Activated gamma-delta T cell treated with anti-CD3 and anti-CD28 coated beads, Interleukin-2, amount 50 U/mL, for 16 hours (primary cell): ENCODE measurements around the gene ADAMTS2.

Experiments used
- DNase-seq: peaks from one replicate; pipeline ENCODE4 v3.0.0-alpha.2; 2020; ENCODE audit warnings: low read depth

ADAMTS2 gene

DNA sequence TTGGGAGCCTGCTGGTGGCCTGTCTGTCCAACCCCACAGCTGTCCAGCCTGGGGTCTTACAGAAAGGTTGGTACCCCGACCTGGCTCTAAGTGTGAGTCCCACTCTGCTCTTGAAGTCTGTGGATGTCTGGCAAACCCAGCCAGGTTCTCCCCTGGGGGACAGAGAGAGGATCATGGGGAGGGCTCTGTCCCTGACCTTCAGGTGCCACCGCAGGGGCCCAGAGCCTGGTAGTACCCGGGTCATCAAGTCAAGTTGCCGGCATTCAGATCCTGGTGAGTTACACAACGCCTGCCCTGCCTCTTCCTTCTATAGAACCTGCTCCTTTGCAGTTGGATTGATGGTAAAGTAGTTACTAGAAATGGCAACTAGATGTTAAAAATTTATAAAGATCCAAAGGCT is 66.7 kb downstream of the ADAMTS2 start:
- DNase-seq: no peak

DNA sequence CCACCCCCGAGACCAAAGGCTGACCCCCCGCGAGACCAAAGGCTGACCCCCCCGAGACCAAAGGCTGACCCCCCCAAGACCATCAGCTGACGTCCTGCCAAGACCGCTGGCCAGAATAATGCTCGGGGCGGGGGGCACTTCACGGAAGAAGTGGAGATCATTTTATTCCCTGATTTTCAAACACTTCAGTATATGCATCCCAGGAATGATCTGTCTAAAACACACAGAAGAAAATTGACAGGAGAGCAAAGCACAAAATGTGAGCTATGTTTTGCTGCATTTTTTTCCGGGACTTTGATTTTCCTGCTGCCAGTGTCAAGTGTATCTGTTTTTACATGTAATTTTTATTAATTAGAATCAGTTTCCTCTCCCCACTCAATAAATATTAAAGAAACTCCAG is 67.1 kb downstream of the ADAMTS2 start:
- DNase-seq: no peak

DNA sequence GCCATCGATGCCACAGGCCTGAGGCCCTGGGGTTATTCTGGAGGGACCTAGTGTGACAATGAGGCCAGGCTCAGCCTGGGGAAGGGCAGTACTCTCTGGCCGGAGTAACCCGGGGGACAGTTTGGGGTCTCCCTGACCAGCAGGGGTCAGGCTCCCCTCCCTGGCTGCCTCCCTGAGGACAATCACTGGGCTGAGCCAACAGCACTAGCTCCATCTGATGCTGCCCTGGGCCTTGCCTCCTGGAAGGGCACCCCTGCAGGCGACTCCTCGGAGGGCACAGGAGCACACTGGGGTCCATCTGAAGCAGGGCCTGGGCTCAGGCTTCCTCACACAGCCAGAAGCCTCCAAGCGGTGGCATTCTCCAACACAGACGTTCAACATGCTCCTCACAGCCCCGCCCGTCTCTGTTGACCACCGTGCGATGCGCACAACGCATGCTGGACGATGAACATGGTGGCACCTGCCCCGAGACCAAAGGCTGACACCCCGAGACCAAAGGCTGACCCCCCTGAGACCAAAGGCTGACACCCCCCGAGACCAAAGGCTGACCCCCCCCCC is 68.3 kb downstream of the ADAMTS2 start:
- no peak for DNase-seq

DNA sequence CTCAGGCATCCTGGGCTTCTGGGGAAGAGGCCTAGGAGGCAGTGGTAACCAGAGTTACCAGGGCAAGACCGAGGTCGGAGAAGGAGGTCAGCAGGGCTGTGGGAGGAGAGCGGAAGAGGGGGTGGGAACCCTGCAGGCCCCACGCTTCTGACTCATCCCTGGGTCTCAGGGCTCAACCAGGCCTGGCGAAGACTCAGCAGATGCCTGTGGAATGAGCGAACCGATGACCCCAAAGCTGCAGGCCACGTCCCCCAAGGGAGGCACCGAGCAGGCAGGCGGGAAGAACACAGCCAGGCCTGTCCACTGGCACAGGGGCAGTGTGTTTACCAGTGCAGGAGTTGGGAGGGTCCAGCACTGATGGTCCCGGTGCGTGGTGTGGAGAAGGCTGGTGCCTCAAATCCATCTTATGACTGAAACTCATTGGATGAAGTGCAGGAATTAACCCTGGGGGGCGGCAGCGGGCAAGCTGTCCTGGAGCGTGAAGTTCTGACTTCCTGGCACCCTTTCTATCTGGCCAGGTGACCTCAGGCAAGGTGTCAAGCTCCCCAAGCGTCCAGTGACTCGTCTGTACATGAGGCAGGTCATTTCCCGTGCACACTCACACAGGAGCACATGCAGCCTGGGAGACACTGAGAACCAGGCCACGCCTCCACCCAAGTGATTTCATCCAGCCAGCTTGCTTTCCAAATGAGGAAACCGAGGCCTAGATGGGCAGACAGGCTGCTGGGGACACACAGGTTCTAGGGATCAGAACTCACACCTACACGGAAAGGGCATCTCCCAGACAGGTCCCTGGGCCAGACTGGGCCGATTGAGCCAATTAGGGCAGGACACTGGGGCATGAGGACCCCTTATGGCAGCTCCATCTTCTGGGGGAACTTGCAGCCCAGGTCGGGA is 69.1 kb downstream of the ADAMTS2 start:
- no peak for DNase-seq

DNA sequence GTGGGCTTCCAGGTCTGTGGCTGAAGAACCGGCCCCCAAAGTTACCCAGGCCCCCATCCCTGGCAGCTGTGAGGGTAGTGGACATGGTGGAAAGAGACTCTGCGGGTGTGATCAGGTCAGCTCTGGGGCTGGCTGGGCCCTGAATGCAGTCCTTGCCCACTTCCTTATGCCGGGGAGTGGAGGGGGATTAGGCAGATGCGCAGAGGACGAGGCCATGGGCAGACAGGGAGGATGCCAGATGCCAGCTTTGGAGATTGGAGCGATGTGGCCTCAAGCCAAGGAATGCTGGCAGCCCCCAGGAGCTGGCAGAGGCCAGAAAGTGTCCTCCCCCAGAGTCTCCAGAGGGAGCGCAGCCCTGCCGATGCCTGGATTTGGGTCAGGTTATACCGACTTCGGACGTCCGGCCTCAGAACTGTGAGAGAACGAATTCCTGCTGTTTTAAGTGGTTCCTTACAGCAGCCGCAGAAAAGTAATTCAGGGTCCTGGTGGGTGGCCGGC is 69.8 kb downstream of the ADAMTS2 start:
- DNase-seq: no peak

DNA sequence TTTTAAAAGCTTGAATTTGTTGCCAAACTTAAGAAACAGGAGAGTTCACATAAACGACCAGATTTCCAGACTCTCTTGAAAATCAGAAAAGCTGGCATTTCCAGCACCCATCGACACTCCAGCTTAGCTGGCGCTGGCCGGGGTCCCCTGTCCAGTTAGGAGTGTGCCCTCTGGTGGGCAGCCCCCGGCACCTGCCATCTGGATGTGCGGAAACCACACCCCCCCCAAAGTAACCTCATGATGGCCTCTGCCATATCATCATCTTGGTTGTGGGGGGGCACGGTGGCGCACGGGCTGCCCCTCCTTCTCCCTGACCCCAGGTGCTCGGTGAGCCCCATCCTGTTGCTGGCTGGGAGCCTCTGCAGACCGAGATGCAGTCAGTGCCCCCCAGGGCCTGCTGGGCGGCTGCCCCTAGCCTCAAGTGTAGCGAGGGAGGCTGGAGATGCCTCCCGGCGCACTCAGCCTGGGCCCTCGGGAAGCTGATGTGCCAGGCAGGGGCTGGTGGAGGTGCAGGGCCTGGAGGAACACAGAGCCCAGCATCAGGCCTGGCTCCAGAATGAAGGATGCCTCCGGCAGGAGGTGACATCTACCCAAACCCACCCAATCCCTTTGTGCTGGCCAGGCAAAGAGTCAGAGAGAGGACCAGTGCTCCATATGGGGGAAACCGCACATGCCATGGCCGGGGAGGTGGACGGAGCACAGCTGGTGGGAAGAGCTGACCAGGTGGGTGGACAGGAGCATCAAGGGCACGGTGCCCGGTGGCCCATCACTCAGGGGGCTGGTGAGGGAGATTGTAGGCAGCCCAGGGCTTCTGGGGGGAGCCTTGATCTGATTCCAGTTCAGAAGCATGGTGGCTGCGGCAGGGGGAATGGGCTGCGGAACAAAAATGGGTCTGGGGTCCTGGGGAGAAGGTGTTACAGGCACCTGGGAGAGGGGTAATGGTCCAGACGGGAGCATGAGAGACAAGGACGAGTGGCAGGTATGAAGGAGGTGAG is 70.6 kb downstream of the ADAMTS2 start:
- DNase-seq: no peak

DNA sequence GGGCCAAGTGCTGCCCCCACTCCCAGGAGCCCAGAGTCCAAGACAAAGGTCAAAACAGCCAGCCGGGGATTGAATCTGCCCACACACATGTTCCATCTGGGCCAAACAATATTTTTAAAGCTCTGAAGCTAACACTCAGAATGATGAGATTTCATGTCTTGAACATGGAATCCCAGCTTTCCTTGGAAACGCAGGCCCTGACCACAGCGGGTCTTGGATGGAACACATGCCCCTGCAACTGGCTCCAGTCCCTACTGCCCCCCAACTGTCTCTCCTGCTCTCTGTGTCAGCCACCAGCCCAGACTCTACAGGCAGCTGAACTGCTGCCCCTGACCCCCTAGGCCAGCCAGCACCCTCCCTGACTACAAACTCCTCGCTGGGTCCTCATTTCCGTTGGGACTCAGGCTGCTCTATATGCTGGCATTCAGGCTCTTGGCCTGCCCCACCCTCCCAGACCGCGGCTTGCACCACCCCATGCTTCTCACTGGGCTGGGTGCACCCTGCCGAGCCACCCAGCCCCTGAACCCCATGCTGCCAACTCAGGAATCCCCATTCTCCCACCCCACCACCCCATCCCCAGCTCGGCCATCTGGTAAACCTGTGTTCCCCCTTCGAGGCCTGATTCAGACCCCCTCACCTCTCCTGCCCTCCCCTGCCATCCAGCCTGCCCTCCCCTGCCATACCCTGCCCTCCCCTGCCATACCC is 71.7 kb downstream of the ADAMTS2 start:
- DNase-seq: no peak

DNA sequence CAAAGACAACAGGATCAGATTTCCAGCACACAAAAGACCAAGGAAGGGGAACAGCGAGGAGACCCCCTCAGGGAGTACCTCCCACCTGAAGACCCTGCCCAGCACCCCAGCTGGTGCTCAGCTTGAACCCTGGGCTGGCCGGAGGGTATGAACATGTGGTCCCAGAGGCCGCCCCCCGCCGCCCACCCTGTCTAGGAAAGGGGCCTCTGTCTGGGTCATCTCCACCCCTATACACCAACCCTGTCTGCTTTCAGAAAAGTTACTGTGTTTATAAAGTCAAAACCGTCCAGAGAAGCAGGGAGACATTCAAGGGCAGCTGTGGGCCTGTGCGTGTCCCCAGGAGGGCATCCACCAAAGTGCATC is 72.2 kb downstream of the ADAMTS2 start:
- DNase-seq: no peak

DNA sequence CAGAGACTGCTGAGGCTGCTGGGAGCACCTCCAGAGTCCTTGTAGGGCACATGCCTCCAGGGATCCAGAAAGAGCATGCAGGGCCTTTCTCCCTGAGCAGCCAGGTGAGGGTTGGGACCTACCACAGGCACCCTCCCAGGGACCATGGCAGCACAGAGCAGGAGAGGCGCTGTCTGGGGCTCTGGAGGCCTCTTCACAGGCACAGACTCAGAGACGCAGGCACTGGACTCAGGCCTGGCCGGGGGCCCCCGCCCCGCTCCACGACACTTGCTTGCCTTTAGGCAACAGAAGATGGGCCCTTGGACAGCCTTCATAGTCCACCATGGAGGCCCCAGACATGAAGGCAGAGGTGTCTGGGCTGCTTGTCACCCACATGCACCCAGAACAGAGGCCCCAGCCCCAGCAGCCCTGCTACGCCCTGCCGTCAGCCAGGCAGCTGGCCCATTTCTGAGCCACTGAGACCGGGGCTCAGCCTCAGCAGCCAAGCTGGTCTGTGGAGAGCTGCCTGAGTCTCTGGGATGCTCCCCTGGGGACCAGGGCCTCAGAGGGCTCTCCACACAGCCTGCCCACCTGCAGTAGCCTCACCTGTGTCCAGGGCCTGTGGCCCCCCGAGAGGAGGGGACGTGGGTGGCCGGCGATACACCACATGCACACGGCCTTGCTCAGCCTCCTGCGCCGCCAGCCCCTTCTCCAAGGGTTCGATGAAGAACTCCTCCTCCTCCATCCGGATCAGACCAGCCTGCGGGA is 72.8 kb downstream of the ADAMTS2 start:
- no peak for DNase-seq

DNA sequence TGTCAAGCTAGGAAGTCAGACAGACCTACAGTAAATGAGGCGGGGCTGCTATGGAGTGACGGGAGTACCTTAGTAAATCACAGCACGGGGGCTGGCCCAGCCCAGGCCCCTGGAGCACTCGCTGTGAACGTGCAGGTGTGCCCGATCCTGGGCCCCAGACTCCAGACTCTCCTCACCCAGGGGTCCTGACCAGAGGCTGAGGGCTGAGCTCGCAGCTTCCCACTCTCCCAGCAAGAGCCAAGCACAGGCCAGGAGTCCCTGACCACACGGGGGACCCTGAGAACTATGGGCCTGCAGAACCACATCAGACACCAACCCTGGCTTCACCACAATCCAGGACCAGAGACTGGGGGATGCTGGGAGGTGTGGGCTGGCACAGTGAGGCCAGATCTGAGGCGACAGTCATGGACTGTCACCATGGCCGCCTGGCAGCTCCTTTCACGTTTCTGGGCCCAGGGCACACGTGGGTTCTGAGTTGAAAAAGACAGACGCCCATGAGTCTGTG is 73.4 kb downstream of the ADAMTS2 start:
- DNase-seq: no peak

DNA sequence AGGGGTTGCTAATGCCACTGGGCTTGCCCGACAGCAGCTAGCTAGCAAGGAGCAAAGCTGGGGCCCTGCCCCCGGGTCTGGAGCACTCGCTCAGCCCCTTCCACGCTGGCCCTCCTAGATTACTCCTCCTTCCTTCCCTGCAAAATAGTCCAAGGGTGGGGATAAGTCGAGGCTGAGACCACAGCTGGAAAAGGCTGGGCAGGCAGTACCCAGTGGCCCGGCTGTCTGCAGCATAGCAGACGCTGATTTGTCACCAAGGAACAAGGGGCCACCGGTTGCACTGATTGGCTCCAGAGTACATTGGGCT is 73.9 kb downstream of the ADAMTS2 start:
- DNase-seq: no peak

DNA sequence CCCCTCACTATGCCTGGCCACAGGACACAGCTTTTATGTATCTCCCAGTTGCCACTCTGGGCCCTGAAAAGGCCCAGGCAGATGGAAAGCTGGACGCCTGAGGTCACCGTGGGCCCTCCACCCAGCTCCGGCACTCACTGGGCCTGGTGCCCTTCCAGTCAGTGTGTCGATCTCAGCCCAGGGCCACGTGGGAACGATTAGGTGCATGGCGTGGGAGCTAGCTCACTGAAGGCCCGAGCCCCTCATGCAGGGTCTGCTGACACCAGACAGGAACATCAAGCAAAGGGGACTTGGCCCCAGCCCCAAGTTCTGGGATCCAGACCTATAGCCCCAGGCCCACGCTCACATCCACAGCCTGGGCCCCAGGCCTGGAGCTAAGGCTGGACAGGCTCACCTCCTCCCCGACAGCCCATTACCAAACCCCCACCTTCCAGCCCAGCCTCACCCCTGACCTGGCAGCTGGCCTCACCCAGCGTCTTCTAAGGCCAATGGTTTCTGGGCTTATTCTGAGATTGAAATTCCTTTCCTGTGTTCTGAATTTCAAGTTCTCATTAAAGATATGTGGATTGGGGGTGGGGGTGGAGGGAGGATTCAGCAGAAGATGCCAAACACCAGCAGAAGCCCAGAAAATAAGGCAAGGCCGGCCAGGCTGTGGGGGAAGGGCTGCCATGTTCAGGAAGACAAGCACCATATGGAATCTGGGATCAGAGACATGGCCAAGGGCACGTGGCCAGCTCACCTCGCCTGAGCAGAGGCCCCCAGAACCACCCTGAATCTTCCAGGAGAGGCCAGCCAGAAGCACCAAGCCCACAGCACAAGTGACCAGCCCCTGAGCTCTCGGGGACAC is 74.5 kb downstream of the ADAMTS2 start:
- DNase-seq: no peak

DNA sequence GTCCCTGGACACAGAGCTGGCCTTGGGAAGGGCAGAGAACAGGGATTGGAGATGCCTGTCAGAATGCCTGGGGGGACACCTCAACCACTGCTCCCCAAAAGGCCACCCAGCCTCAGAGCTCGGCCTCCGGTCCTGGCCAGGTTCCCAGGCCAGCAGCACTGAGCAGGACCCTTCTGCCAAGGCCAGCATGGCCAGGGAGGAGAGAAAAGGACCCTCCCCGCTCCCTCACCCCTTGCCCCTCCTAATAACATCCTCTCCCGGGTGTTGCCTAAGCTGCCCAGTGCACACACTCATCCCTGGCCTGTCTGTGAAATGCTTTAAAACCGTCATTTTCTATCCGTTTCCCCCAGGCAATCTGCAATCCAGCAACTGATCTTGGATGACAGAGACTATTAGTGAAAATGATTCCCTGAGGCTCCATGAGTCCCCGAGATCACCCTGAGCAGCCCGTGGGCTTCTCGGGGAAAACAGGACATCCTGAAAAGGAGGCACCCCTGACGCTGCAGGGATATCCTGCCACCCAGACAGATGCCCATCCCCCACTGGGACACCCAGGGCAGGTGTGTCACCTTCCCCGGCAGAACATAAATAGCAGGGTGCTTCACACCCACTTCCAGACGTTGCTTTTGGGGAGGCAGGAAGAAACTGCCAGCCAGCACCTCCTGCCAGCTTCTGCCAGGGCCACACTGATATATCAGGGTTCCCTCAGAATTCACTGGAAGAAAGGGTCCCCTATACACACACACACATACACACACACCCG is 75.3 kb downstream of the ADAMTS2 start:
- no peak for DNase-seq

DNA sequence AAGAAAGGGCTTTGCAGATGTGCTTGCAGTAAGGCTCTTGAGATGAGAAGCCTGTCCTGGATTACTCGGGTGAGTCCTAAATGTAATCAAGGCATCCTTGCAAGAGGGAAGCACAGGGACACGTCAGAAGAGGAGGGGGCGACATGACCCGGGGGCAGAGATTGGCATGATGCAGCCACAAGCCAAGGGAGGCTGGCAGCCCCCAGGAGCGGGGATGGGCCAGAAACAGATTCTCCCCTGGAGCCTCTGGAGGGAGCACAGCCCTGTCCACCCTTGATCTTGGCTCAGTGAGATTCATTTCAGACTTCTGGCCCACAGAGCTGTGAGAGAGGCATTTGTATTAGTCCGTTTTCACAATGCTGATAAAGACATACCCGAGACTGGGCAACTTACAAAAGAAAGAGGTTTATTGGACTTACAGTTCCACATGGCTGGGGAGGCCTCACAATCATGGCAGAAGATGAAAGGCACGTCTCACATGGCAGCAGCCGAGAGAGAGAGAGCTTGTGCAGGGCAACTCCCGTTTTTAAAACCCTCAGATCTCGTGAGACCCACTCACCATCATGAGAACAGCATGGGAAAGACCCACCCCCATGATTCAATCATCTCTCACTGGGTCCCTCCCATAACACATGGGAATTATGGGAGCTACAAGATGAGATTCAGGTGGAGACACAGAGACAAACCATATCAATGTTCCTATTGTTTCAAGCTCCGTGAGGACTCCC is 76.1 kb downstream of the ADAMTS2 start:
- no peak for DNase-seq

DNA sequence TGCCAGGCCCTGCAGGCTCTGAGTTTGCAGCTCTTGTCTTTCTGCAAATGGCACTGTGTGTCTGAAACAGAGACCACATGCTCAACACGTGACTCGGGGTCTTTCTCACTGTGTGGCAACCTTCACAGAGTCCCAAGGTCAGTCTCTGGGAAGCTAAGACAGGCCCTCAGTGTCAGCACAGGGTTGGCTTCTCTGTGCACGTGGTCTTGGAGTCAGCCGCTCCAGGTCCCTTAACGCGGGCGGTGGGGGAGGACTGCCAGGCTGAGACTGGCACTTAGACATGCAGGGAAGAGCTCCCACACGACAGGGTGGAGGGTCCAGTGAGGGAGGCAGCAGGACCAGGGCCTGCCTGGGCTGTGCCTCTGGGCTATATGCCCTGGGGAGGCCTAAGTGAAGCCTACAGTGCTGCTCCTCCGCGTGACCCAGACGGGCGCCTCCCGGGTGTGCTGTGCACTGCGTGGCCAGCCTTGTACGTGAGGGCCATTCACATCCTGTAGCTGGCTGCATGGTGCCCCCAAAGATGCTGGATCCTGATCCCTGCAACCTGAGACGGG is 76.8 kb downstream of the ADAMTS2 start:
- DNase-seq: no peak

DNA sequence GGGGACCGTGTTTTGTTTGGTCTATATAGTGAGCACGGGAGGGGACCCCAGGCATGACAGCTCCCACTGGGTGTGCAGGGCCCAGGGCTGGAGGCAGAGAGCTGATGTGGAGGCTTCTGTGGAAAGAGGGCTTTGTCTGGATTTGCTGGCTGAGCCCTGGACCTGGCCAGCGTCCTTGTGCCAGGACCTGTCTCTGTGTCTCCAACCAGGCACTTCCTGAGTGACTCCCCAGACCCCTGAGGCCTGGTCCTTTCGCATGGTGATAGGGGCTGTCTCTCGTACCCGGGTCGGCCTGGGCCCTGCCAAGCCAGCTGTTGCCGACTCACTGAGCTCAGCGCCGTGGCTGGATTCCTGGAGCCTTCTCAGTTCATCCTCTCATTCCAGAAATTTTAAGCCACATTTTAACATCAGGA is 77.6 kb downstream of the ADAMTS2 start:
- no peak for DNase-seq

DNA sequence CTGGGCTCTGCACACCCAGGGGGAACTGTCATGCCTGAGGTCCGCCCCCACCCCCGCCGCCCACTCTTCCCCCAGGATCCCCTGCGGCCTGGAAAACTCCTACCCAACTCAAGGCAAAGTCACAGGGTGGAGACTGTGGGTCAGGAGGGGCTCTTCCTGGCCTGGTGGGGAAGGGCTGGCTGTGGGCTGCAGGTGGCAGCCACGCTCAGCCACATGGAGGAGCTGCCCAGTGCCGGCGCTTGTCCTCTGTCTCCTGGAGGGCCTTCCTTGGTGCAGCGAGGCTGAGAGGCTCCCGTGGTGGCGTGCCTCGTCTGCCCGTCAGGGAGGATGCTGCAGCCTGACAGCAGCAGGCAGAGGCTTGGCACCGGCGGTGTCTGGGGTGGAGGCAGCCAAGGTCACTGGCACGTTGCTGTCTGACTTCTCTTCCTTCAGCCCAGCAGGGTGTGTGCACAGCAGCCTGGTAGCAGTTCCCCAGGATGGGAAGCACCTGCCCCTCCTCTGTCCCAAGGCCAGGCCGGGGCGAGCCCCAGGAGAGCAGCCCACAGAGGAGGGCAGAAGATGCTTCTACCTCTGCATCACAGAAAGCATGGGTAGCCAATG is 78.1 kb downstream of the ADAMTS2 start:
- DNase-seq: no peak
